Measurements from ENCODE around the gene MTREX. TPM values are rescaled to one million over a fixed set of nuclear protein-coding genes. Genes with fewer than 3 reads are reported as not detected.

The MTREX gene
- total RNA-seq, 4 donors from 2014 or later, result 66.3 to 130 (median 76.3) TPM

GRCh38 chr5:55383254-55383653, 75.5 kb downstream of the MTREX start:
- TF ChIP-seq CTCF (IDR thresholded peaks at IDR 0.05; ENCODE audit: low read depth), result no peak

- no peak for TF ChIP-seq CTCF (IDR thresholded peaks at IDR 0.05; ENCODE audit: low read depth)
Observed at GRCh38 chr5:55384072-55384471, 76.3 kb downstream of the MTREX start.

- TF ChIP-seq CTCF (IDR thresholded peaks at IDR 0.05; ENCODE audit: low read depth), result no peak
Observed at GRCh38 chr5:55385227-55385626, 77.4 kb downstream of the MTREX start.

- TF ChIP-seq CTCF (IDR thresholded peaks at IDR 0.05; ENCODE audit: low read depth), result no peak
Observed at GRCh38 chr5:55385846-55386245, 78.1 kb downstream of the MTREX start.

- TF ChIP-seq CTCF (IDR thresholded peaks at IDR 0.05; ENCODE audit: low read depth), result no peak
Observed at GRCh38 chr5:55386356-55386755, 78.6 kb downstream of the MTREX start.

- TF ChIP-seq CTCF (IDR thresholded peaks at IDR 0.05; ENCODE audit: low read depth), result no peak
Observed at GRCh38 chr5:55387865-55388264, 80.1 kb downstream of the MTREX start.

- no peak for TF ChIP-seq CTCF (IDR thresholded peaks at IDR 0.05; ENCODE audit: low read depth)
Observed at GRCh38 chr5:55391707-55392106, 83.9 kb downstream of the MTREX start.
